Measurements from ENCODE around the gene FAM168B.

DNA sequence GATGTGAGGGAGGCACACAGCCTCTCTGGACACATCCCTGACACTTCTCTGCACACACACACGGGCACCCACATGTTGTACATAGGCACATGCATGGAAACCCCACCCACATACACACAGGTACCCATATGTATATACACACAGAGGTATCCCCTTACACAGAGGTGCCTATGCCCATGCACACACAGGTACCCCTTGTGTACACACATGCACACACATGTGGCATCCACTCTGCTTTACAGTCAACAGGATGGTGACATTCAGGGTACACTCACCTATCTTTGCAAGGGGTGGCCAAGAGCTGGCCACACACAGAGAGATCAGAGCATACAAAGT, 59.5 kb downstream of the FAM168B start:
- TF ChIP-seq POLR2A (IDR thresholded peaks at IDR 0.05) (no peak), CTCF (IDR thresholded peaks at IDR 0.05) (no peak)

All from suprapubic skin (tissue), 3 donors.